Panc1 (cell line): ENCODE data around the gene LRRTM2.

Experiments
- CTCF ChIP-seq: fragments of 450-650 bp; IDR thresholded peaks from 2 replicates; pipeline ENCODE4 v1.5.1; 2017; ENCODE audit warnings: mild to moderate bottlenecking
- POLR2AphosphoS5 ChIP-seq: IDR thresholded peaks from 2 replicates; pipeline ENCODE4 v1.6.1; 2012; ENCODE audit warnings: mild to moderate bottlenecking, low read depth, low read length, moderate library complexity
- REST ChIP-seq, 2 experiments: IDR thresholded peaks; 2 replicates each; pipeline ENCODE4 v1.6.1; 2011 to 2012; ENCODE audit warnings: low read depth in 2 of 2, control low read depth in 1 of 2, low read length in 1 of 2, mild to moderate bottlenecking in 1 of 2, moderate library complexity in 1 of 2; ENCODE audit not compliant: insufficient read depth in 1 of 2
- SIN3A ChIP-seq: IDR thresholded peaks from 2 replicates; pipeline ENCODE4 v1.6.1; 2012; ENCODE audit warnings: low read depth, mild to moderate bottlenecking, low read length, moderate library complexity, borderline replicate concordance; ENCODE audit not compliant: insufficient read depth
- TCF7L2 ChIP-seq: IDR thresholded peaks from 2 replicates; pipeline ENCODE4 v1.6.1; 2011; ENCODE audit warnings: mild to moderate bottlenecking, low read depth, low read length, inconsistent platforms

- no peak for TF ChIP-seq CTCF
- no peak for TF ChIP-seq REST (IDR thresholded peaks at IDR 0.05; ENCODE audit: insufficient read depth in 1 of 2, low read depth in 2 of 2, low read length in 1 of 2)
- TF ChIP-seq TCF7L2 = no peak
- TF ChIP-seq POLR2AphosphoS5 = no peak
- TF ChIP-seq SIN3A = no peak
Observed at GRCh38 chr5:138914338-138914737, 39.2 kb upstream of the LRRTM2 start.
